Activated CD8-positive, alpha-beta memory T cell treated with anti-CD3 and anti-CD28 coated beads, Interleukin-2, amount 50 U/mL, for 48 hours (primary cell): Measurements from ENCODE around the gene STK38L.

Experiments used
- DNase-seq: peaks from one replicate; pipeline ENCODE4 v3.0.0-alpha.2; 2020

The STK38L gene

GRCh38 chr12:27330846-27331245 is 86.8 kb downstream of the STK38L start:
- no peak for DNase-seq

- no peak for DNase-seq
These were observed 87.3 kb downstream of the STK38L start for GRCh38 chr12:27331291-27331926.

- DNase-seq, result no peak
These were observed 87.8 kb downstream of the STK38L start for GRCh38 chr12:27331927-27332324.

- DNase-seq, result no peak
These were observed 88.3 kb downstream of the STK38L start for GRCh38 chr12:27332407-27332713.

- DNase-seq, result peak; percentile 76
These were observed 88.8 kb downstream of the STK38L start, which contains the start of gene BMAL2 for GRCh38 chr12:27332714-27333402. Gene BMAL2 (plus strand): TSS chr12:27332836. CDS start chr12:27333073, 237 bp downstream.

GRCh38 chr12:27333403-27334009 is 89.4 kb downstream of the STK38L start:
- peak; percentile 73 for DNase-seq

GRCh38 chr12:27334042-27334720 is 90.1 kb downstream of the STK38L start:
- DNase-seq, result no peak

GRCh38 chr12:27334721-27335082 is 90.6 kb downstream of the STK38L start:
- no peak for DNase-seq

GRCh38 chr12:27335364-27336281 is 91.5 kb downstream of the STK38L start:
- DNase-seq, result no peak

GRCh38 chr12:27336282-27336653 is 92.2 kb downstream of the STK38L start:
- no peak for DNase-seq

GRCh38 chr12:27337376-27337775 is 93.3 kb downstream of the STK38L start:
- no peak for DNase-seq

GRCh38 chr12:27338473-27338872 is 94.4 kb downstream of the STK38L start:
- DNase-seq, result no peak

- DNase-seq, result no peak
These were observed 96.9 kb downstream of the STK38L start for GRCh38 chr12:27340971-27341370.

GRCh38 chr12:27342536-27342935 is 98.5 kb downstream of the STK38L start:
- DNase-seq, result no peak

GRCh38 chr12:27343255-27344000 is 99.3 kb downstream of the STK38L start:
- no peak for DNase-seq

- no peak for DNase-seq
These were observed 100.2 kb downstream of the STK38L start for GRCh38 chr12:27344246-27344645.

- no peak for DNase-seq
These were observed 100.7 kb downstream of the STK38L start for GRCh38 chr12:27344760-27345159.

- no peak for DNase-seq
These were observed 101.3 kb downstream of the STK38L start for GRCh38 chr12:27345376-27345775.

GRCh38 chr12:27347779-27348178 is 103.7 kb downstream of the STK38L start:
- no peak for DNase-seq

GRCh38 chr12:27351476-27351875 is 107.4 kb downstream of the STK38L start:
- no peak for DNase-seq

GRCh38 chr12:27355486-27355885 is 111.4 kb downstream of the STK38L start:
- no peak for DNase-seq

GRCh38 chr12:27355979-27356378 is 111.9 kb downstream of the STK38L start:
- no peak for DNase-seq
